A673 (cell line): ENCODE data around the gene SUSD6. TPM values are rescaled to one million over a fixed set of nuclear protein-coding genes. Genes with fewer than 3 reads are reported as not detected.
"Not testable (repeated sequence)": the region's sequence is repeated elsewhere in the genome, so short reads cannot be mapped to it uniquely, and the experiment has no call there.

ENCODE experiments used
- BruUV-seq: library from RNA; stranded (reverse); fragments of 400-500 nt; replicated peaks from 2 replicates; lab custom pipeline; 2021; lab: Mats Ljungman, UMichigan
- CTCF ChIA-PET: fragments of 300-600 bp; sonication (Branson Sonifier 250); formaldehyde crosslinking; loops from one replicate; lab custom pipeline; 2022; ENCODE audit warnings: antibody characterized with exemption; lab: Charles Lee
- POLR2A ChIA-PET: fragments of 300-600 bp; sonication (Branson Sonifier 250); formaldehyde crosslinking; loops from one replicate; lab custom pipeline; 2022; ENCODE audit warnings: antibody characterized with exemption; ENCODE audit not compliant: low non-redundant PET; lab: Charles Lee
- DNase-seq: peaks from one replicate; pipeline ENCODE4 v3.0.0-alpha.2; 2015; ENCODE audit warnings: low spot score
- H3K27ac ChIP-seq: fragments of 200-600 bp; sonication (generic); 2 replicates; pipeline ENCODE4 v1.5.1; 2016; ENCODE audit warnings: mixed run types, low read depth, mild to moderate bottlenecking, mixed read lengths, antibody characterized with exemption, low read length; ENCODE audit not compliant: poor library complexity, severe bottlenecking
- H3K27me3 ChIP-seq: fragments of 200-600 bp; sonication (generic); replicated peaks from 2 replicates; pipeline ENCODE4 v1.6.1; 2017; ENCODE audit warnings: mixed run types, low read depth, mild to moderate bottlenecking, mixed read lengths, antibody characterized with exemption, low read length; ENCODE audit not compliant: insufficient read depth, poor library complexity
- H3K36me3 ChIP-seq: fragments of 200-600 bp; sonication (generic); 2 replicates; pipeline ENCODE4 v1.6.1; 2016; ENCODE audit warnings: mixed run types, mild to moderate bottlenecking, mixed read lengths, antibody characterized with exemption, low read length; ENCODE audit not compliant: insufficient read depth, poor library complexity, severe bottlenecking
- H3K4me1 ChIP-seq: fragments of 200-600 bp; sonication (generic); 2 replicates; pipeline ENCODE4 v1.6.1; 2017; ENCODE audit warnings: mixed run types, mild to moderate bottlenecking, mixed read lengths, antibody characterized with exemption, low read length; ENCODE audit not compliant: insufficient read depth, poor library complexity, severe bottlenecking
- H3K4me3 ChIP-seq: fragments of 200-600 bp; sonication (generic); 2 replicates; pipeline ENCODE4 v1.5.1; 2016; ENCODE audit warnings: low read depth, mixed run types, mild to moderate bottlenecking, mixed read lengths, low read length; ENCODE audit not compliant: poor library complexity, severe bottlenecking
- H3K9me3 ChIP-seq: fragments of 200-600 bp; sonication (generic); 2 replicates; pipeline ENCODE4 v1.6.1; 2016; ENCODE audit warnings: mixed run types, low read depth, mild to moderate bottlenecking, mixed read lengths, antibody characterized with exemption, low read length; ENCODE audit not compliant: poor library complexity, severe bottlenecking
- EZH2 ChIP-seq: fragments of 200-600 bp; sonication (generic); IDR thresholded peaks from 2 replicates; pipeline ENCODE4 v1.6.1; 2017; ENCODE audit warnings: borderline replicate concordance, low read depth, mild to moderate bottlenecking, mixed read lengths, antibody characterized with exemption, low read length; ENCODE audit not compliant: poor library complexity, severe bottlenecking
- intact Hi-C: fragments of 100-400 bp; cut with micrococcal nuclease; formaldehyde crosslinking; loops from one replicate; pipeline ENCODE4 v1.10.0; 2022; ENCODE audit not compliant: unreplicated experiment
- total RNA-seq: library from RNA; stranded (reverse); gene quantifications from 2 replicates; pipeline ENCODE4 v1.2.3, GENCODE V29; 2021
- TF ChIP-seq, protein P1 (sequence below): fragments of 300-800, 200-600 bp; sonication (generic); conservative IDR thresholded peaks from 2 replicates; pipeline ENCODE4 v1.5.1; 2017; ENCODE audit warnings: low read depth, mild to moderate bottlenecking, antibody characterized with exemption, low read length, moderate library complexity, mixed read lengths

Gene SUSD6
- total RNA-seq, 1 experiment from 2014 or later, result 9.2 TPM

DNA sequence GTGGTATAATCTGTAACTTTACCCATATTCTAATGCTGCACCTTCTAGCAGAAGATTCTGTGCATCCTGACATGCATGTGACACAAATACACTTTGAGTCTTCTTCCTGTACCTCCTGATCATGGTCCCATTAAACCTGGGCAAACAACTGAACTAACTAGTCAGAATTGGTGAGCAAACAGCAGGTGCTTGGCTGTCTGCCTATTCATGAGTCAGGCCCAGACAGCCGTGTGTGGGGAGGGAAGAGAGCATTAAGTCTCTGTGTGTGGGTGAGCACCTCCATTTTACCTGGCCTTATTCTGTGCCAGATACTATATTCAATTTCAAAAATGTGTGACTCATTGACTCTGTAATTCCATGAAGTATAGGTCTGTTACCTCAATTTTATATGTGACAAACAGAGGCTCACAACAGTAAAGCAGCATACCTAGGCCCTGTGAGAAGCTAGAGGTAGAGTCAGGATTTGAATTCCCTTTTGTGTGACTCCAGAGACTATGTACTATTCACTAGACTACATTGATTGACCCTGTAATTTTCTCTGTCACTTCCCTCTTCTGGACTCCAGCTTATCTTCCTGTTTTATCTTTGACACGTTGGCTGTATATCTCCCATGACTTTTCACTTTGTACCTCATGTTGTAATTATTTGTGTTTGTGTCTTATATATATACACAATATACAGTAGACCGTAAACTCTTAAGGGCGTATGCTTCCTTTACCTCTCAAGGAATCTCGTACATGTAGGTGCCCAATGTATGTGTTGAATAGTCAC lies 32.2 kb downstream of the SUSD6 start:
- H3K4me3 ChIP-seq, result no peak overlapping the region
- no peaks in the 10 kb centered on the region for H3K4me1 ChIP-seq
- no peaks in the 10 kb centered on the region for H3K36me3 ChIP-seq
- CTCF ChIA-PET, result no interaction called here
- intact Hi-C loops, result no loop called here
- H3K27me3 ChIP-seq, result no peaks in the 10 kb centered on the region
- BruUV-seq, result no TSS peak
- no peak for DNase-seq
- TF ChIP-seq EZH2, result no peak
- TF ChIP-seq, protein P1, sequence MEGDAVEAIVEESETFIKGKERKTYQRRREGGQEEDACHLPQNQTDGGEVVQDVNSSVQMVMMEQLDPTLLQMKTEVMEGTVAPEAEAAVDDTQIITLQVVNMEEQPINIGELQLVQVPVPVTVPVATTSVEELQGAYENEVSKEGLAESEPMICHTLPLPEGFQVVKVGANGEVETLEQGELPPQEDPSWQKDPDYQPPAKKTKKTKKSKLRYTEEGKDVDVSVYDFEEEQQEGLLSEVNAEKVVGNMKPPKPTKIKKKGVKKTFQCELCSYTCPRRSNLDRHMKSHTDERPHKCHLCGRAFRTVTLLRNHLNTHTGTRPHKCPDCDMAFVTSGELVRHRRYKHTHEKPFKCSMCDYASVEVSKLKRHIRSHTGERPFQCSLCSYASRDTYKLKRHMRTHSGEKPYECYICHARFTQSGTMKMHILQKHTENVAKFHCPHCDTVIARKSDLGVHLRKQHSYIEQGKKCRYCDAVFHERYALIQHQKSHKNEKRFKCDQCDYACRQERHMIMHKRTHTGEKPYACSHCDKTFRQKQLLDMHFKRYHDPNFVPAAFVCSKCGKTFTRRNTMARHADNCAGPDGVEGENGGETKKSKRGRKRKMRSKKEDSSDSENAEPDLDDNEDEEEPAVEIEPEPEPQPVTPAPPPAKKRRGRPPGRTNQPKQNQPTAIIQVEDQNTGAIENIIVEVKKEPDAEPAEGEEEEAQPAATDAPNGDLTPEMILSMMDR, result no peak
- POLR2A ChIA-PET, result no interaction called here
- peaks cover 20% of the 10 kb centered on the region for H3K9me3 ChIP-seq
- no peak overlapping the region for H3K27ac ChIP-seq

- ChIA-PET POLR2A (interaction anchor here (0.7 kb wide), 1 partner anchor 505 kb away, joined by 7 read pairs; no protein-coding TSS in a partner anchor), CTCF (no interaction called here)
- Histone ChIP-seq H3K4me1 (no peaks in the 10 kb centered on the region), H3K27me3 (no peaks in the 10 kb centered on the region), H3K36me3 (no peaks in the 10 kb centered on the region), H3K27ac (no peak overlapping the region), H3K9me3 (peaks cover 20% of the 10 kb centered on the region), H3K4me3 (no peak overlapping the region)
- DNase-seq, result no peak
- no TSS peak for BruUV-seq
- TF ChIP-seq, protein P1, result no peak
- no peak for TF ChIP-seq EZH2
- intact Hi-C loops, result no loop called here
These were observed 33.4 kb downstream of the SUSD6 start for GRCh38 chr14:69644814-69645213.

GRCh38 chr14:69647213-69647612 lies 35.8 kb downstream of the SUSD6 start:
- BruUV-seq, result no TSS peak
- no peak overlapping the region for H3K27ac ChIP-seq
- intact Hi-C loops, result no loop called here
- no peaks in the 10 kb centered on the region for H3K4me1 ChIP-seq
- peaks cover under 1% of the 10 kb centered on the region for H3K9me3 ChIP-seq
- ChIA-PET POLR2A (no interaction called here), CTCF (no interaction called here)
- no peak overlapping the region for H3K4me3 ChIP-seq
- no peaks in the 10 kb centered on the region for H3K36me3 ChIP-seq
- no peak for DNase-seq
- no peaks in the 10 kb centered on the region for H3K27me3 ChIP-seq
- TF ChIP-seq, protein P1, result no peak
- TF ChIP-seq EZH2, result no peak

- POLR2A ChIA-PET, H3K9me3 ChIP-seq, H3K36me3 ChIP-seq, H3K4me1 ChIP-seq, DNase-seq, H3K27me3 ChIP-seq, intact Hi-C loops, H3K27ac ChIP-seq, CTCF ChIA-PET, H3K4me3 ChIP-seq, BruUV-seq: not testable (repeated sequence)
These were observed 36.2 kb downstream of the SUSD6 start for GRCh38 chr14:69647642-69648041.
